RKO (cell line): ENCODE measurements around the gene TCEANC.
"Not testable (repeated sequence)": the region's sequence is repeated elsewhere in the genome, so short reads cannot be mapped to it uniquely, and the experiment has no call there.

ENCODE experiments used
- DNase-seq: peaks from one replicate; pipeline ENCODE4 v3.0.0-alpha.2; 2016; ENCODE audit warnings: low spot score

The TCEANC gene

GRCh38 chrX:13652850-13653693 lies at the start of gene TCEANC:
Gene TCEANC, plus strand, starts transcription at chrX:13653141. Its CDS starts 9,368 bp downstream, at chrX:13662509.
- DNase-seq: peak; percentile 98

DNA sequence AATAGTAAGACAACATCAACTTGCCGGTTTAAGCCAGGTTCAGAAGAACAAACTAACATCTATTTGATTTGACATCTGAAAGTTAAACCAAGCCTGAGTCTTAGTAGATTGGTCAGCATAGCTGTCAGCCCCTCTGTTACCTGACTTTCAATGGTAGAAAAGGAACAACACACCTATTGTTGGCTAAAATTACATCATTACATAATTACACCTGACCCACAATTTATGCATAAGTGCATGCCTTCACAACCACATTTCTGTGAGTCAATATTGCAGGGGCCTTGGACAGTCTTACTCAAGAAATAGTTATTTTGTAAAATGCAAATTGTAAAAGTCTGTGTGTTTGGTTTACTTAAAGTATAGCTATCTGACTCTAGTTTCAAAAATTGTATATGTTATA lies 47.3 kb upstream of the TCEANC start:
- DNase-seq: no peak

GRCh38 chrX:13607331-13607995 lies 45.5 kb upstream of the TCEANC start:
- DNase-seq: no peak

DNA sequence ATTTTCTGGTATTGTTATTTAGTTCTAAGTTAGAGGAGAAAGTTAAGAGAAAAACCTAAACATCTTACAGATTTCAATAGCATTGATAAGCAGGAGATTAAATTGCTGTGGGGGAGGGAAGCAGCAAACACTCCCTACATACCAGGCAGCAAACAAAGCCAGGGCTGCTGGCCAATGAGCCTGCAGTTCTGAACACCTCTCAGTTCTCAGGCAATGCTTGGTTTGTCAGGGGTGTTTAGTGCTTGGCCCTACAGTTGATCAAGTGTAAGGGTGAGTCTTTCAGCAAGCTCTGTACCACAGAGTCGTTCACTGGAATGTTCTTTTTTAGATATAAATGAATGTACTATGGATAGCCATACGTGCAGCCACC lies 45.0 kb upstream of the TCEANC start:
- no peak for DNase-seq

- DNase-seq: no peak
Observed at GRCh38 chrX:13614154-13614553, 38.8 kb upstream of the TCEANC start.

DNA sequence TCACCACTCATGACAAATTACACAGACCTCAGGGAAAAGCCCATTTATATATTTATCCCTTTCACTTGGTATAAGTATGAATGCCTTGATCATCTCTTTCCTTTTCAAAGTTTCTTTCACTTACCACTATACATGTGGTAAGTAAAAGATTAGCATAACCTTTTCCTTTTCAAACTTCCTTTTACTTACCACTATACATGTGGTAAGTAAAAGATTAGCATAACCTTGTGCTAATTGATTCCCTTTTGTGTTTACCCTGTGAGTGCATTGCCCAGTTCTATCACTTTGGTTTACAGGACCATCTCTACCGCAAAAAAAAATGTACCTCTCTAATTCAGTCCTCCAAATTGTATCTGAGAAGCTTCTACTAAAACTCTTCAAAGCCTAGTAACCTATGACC lies 32.7 kb upstream of the TCEANC start:
- DNase-seq: no peak

- no peak for DNase-seq
Observed at GRCh38 chrX:13622401-13622964, 30.5 kb upstream of the TCEANC start.

GRCh38 chrX:13627306-13627705 lies 25.6 kb upstream of the TCEANC start:
- DNase-seq: no peak

DNA sequence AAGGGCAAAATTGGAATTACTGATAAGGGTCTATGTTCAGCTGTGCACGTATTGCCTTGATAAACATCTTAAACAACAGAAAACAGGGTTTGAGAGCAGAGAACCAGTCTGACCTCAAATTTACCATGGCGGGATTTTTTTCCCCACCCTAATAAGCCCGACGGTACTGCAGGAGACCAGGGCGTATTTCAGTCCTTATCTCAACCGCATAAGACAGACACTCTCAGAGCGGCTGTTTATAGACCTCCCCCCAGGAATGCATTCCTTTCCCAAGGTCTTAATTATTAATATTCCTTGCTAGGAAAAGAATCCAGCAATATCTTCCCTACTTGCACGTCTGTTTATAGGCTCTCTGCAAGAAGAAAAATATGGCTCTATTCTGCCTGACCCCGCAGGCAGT lies 15.7 kb upstream of the TCEANC start:
- DNase-seq: not testable (repeated sequence)

DNA sequence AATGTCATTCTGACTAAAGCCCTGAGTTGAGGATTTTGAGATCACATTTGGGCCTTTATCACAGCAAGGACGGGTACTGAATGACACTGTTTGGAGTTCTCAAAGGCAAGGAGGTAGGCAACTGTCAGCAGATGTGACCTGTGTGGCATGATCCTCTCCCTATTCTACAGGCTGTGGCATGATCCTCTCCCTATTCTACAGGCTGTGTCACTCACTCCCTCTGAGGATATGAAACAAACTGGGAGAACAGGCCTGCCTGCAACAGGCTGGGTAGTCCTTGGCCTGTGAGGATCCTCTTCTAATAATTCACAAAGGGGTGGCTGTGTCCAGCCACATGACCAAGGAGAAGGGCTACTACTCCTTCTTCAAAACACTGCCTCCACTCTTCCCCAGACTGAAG lies 14.9 kb upstream of the TCEANC start:
- DNase-seq: no peak

DNA sequence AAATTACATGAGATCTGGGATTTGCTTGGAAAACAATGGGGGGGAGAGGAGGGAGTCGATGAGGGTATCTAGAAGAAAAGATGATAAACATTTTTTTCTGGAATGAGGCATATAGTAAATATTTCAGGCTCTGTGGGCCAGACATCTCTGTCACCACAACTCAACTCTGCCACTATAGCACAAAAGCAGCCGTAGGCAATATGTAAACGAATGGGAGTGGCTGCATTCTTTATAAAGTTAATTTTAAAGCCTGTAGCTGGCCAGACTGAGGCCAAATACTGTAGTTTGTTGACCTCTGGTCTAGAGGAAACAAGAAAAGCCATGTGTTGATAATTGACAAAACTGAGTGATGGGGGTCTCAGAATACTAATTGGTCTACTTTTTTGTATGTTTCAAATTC lies 14.1 kb upstream of the TCEANC start:
- DNase-seq: no peak

DNA sequence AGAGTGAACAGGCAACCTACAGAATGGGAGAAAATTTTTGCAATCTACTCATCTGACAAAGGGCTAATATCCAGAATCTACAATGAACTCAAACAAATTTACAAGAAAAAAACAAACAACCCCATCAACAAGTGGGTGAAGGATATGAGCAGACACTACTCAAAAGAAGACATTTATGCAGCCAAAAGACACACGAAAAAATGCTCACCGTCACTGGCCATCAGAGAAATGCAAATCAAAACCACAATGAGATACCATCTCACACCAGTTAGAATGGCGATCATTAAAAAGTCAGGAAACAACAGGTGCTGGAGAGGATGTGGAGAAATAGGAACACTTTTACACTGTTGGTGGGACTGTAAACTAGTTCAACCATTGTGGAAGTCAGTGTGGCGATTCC lies 11.3 kb upstream of the TCEANC start:
- not testable (repeated sequence) for DNase-seq

- no peak for DNase-seq
Observed at GRCh38 chrX:13645464-13646153, 7.3 kb upstream of the TCEANC start.

DNA sequence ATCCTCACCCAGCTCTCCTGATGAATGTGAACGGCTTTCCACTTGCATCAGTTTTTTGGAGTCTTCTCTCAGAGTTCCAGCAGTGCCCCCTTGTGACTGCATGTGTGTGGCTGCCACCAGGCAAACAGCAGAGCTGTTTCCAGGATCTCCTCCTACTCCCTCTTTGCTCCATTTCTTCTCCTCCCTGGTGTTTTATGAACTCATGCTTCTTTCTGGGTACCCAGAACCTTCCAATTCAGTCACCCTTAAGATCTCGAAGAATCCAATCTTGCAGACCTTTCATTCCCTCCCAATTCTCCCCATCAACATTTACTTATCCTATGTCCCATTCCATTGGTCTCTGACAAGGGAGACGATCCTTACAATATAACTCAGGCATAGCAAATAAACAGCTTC lies 6.8 kb upstream of the TCEANC start:
- DNase-seq: peak; percentile 67

- DNase-seq: peak; percentile 9
Observed at GRCh38 chrX:13647709-13648212, 5.2 kb upstream of the TCEANC start.

GRCh38 chrX:13648336-13648735 lies 4.6 kb upstream of the TCEANC start:
- not testable (repeated sequence) for DNase-seq

GRCh38 chrX:13649838-13650237 lies 3.1 kb upstream of the TCEANC start:
- DNase-seq: no peak

DNA sequence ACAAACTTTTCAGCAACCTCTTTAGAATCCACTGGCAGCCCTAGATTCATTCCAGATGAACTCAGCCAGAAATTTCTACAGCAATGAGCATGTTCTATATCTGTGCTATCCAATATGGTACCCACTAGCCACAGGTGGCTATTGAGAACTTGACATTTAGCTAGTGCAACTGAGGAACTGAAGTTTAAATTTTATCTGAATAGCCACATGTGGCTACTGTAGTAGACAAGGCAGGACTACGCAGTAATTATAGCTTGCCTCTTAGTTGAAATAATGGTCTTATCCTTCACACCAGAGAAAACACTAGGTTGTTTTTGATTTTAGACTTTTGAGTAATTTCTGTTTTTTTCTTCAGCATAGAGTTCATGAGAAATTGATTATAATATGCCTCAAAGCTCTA lies 2.6 kb upstream of the TCEANC start:
- no peak for DNase-seq

- DNase-seq: no peak
Observed at GRCh38 chrX:13651150-13651549, 1.8 kb upstream of the TCEANC start.

DNA sequence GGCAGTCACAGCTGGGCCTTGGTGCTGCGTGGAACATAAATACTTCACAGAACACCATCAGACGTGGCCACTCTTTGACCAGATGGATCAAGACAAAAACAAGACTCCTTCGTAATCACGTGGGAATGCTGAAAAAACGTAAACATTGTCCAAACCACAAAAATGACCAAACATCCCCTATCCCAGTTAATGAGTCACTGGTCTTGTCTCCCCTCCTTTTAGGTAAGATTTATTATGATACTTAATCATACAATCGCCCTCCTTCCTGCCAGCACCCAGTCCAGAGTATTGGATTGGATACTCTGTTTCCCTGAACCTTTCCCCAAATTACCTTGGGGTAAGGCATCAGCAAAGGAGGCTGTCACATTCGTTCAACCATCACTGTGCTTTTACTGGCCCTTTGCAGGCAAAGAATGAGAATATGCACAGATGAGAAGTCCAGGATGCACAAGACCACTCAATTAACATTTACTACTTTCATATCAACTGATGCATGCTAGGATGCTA lies 601 bp upstream of the TCEANC start:
- peak; percentile 84 for DNase-seq

GRCh38 chrX:13654116-13654515 lies 1.2 kb downstream of the TCEANC start:
- no peak for DNase-seq

DNA sequence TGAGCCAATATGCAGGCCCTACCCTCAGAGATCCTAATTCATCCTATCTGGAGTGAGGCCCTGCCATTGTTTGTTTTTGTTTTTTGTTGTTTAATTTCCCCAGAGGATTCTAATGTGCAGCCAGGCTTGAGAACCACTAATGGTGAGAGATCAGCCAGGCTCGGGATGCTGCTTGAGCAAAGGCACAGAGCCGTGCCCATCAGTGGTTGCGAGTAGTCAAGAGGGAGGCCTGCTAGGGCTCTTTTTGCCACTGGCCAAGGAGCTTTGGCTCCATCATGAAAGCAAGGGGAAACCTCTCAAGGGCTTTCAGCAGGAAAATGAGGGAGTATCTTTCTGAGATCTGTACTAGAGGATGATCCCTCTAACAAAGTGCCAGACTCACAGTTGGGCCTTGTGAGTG lies 2.7 kb downstream of the TCEANC start:
- DNase-seq: no peak
